Measurements from ENCODE around the gene BCAT1. TPM values are rescaled to one million over a fixed set of nuclear protein-coding genes. Genes with fewer than 3 reads are reported as not detected.

The BCAT1 gene
- total and polyA plus RNA-seq, 2 experiments from 2014 or later, result 53.6 to 181 TPM

DNA sequence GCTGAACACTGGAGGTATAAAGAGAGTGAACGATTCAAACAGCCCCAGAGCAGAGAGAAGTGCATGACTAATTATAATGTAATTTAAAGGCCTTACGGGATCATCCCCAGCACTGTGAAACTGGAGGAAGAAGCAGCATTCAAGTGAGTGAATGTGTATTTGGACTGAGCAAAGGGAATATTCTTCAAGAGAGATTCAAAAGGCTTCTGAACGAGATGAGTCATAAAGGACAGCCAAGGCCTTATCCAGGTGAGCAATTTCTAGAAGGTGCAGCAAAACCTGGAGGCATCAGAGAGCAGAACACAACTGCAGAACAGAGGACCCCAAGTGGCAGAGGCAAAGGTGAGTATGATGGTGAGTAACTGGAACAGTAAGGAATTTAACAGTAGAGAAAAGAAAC lies 127.2 kb downstream of the BCAT1 start:
- H3K27me3 ChIP-seq (ENCODE audit: insufficient read depth), result no peaks in the 10 kb centered on the region
- no peaks in the 10 kb centered on the region for H3K9me3 Mint-ChIP-seq
- H3K4me1 ChIP-seq (ENCODE audit: insufficient read depth), result no peaks in the 10 kb centered on the region
- H4K20me1 ChIP-seq (replicated peaks; ENCODE audit: insufficient read depth), result no peaks in the 10 kb centered on the region
- H3K27ac Mint-ChIP-seq, result no peak overlapping the region
- H3K79me2 ChIP-seq (replicated peaks; ENCODE audit: insufficient read depth), result no peaks in the 10 kb centered on the region
- peak overlapping the region; percentile 24; the same call in 1 of the 2 replicates for H3K27ac ChIP-seq (ENCODE audit: low read depth)
- H3K4me2 ChIP-seq, result no peak overlapping the region
- H2AFZ ChIP-seq, result no peak overlapping the region
- H3K4me3 Mint-ChIP-seq, result no peak overlapping the region
- H3K36me3 ChIP-seq (ENCODE audit: insufficient read depth), result peaks cover 21% of the 10 kb centered on the region
- no peaks in the 10 kb centered on the region for H3K9me2 ChIP-seq (ENCODE audit: insufficient read depth)
- no peaks in the 10 kb centered on the region for H3F3A ChIP-seq (replicated peaks; ENCODE audit: low read depth)
- H3K27me3 Mint-ChIP-seq (ENCODE audit: insufficient read depth, low read depth, poor library complexity), result peaks cover 2% of the 10 kb centered on the region
- no peak for TF ChIP-seq CREB1 (CRISPR knock-in tag; IDR thresholded peaks at IDR 0.05; ENCODE audit: low read depth)
- no peak for TF ChIP-seq EZH2phosphoT487 (IDR thresholded peaks at IDR 0.05; ENCODE audit: unreplicated experiment)
- TF ChIP-seq JUNB (IDR thresholded peaks at IDR 0.05; ENCODE audit: unreplicated experiment), result no peak
- no peak for TF ChIP-seq ZNF114 (CRISPR knock-in tag; IDR thresholded peaks at IDR 0.05)
- no peak for TF ChIP-seq ZNF331 (CRISPR knock-in tag; IDR thresholded peaks at IDR 0.05; ENCODE audit: low read depth)
- TF ChIP-seq, protein P1, sequence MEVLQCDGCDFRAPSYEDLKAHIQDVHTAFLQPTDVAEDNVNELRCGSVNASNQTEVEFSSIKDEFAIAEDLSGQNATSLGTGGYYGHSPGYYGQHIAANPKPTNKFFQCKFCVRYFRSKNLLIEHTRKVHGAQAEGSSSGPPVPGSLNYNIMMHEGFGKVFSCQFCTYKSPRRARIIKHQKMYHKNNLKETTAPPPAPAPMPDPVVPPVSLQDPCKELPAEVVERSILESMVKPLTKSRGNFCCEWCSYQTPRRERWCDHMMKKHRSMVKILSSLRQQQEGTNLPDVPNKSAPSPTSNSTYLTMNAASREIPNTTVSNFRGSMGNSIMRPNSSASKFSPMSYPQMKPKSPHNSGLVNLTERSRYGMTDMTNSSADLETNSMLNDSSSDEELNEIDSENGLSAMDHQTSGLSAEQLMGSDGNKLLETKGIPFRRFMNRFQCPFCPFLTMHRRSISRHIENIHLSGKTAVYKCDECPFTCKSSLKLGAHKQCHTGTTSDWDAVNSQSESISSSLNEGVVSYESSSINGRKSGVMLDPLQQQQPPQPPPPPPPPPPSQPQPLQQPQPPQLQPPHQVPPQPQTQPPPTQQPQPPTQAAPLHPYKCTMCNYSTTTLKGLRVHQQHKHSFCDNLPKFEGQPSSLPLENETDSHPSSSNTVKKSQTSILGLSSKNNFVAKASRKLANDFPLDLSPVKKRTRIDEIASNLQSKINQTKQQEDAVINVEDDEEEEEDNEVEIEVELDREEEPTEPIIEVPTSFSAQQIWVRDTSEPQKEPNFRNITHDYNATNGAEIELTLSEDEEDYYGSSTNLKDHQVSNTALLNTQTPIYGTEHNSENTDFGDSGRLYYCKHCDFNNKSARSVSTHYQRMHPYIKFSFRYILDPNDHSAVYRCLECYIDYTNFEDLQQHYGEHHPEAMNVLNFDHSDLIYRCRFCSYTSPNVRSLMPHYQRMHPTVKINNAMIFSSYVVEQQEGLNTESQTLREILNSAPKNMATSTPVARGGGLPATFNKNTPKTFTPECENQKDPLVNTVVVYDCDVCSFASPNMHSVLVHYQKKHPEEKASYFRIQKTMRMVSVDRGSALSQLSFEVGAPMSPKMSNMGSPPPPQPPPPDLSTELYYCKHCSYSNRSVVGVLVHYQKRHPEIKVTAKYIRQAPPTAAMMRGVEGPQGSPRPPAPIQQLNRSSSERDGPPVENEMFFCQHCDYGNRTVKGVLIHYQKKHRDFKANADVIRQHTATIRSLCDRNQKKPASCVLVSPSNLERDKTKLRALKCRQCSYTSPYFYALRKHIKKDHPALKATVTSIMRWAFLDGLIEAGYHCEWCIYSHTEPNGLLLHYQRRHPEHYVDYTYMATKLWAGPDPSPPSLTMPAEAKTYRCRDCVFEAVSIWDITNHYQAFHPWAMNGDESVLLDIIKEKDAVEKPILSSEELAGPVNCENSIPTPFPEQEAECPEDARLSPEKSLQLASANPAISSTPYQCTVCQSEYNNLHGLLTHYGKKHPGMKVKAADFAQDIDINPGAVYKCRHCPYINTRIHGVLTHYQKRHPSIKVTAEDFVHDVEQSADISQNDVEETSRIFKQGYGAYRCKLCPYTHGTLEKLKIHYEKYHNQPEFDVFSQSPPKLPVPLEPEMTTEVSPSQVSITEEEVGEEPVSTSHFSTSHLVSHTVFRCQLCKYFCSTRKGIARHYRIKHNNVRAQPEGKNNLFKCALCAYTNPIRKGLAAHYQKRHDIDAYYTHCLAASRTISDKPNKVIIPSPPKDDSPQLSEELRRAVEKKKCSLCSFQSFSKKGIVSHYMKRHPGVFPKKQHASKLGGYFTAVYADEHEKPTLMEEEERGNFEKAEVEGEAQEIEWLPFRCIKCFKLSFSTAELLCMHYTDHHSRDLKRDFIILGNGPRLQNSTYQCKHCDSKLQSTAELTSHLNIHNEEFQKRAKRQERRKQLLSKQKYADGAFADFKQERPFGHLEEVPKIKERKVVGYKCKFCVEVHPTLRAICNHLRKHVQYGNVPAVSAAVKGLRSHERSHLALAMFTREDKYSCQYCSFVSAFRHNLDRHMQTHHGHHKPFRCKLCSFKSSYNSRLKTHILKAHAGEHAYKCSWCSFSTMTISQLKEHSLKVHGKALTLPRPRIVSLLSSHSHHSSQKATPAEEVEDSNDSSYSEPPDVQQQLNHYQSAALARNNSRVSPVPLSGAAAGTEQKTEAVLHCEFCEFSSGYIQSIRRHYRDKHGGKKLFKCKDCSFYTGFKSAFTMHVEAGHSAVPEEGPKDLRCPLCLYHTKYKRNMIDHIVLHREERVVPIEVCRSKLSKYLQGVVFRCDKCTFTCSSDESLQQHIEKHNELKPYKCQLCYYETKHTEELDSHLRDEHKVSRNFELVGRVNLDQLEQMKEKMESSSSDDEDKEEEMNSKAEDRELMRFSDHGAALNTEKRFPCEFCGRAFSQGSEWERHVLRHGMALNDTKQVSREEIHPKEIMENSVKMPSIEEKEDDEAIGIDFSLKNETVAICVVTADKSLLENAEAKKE (CRISPR knock-in tag; IDR thresholded peaks at IDR 0.05), result no peak
- TF ChIP-seq EZH2 (IDR thresholded peaks at IDR 0.05; ENCODE audit: low read depth, unreplicated experiment), result no peak
- TF ChIP-seq, protein P2, sequence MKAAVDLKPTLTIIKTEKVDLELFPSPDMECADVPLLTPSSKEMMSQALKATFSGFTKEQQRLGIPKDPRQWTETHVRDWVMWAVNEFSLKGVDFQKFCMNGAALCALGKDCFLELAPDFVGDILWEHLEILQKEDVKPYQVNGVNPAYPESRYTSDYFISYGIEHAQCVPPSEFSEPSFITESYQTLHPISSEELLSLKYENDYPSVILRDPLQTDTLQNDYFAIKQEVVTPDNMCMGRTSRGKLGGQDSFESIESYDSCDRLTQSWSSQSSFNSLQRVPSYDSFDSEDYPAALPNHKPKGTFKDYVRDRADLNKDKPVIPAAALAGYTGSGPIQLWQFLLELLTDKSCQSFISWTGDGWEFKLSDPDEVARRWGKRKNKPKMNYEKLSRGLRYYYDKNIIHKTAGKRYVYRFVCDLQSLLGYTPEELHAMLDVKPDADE (IDR thresholded peaks at IDR 0.05), result no peak
- no peak for TF ChIP-seq REST (IDR thresholded peaks at IDR 0.05; ENCODE audit: unreplicated experiment)
- TF ChIP-seq STAT1 (IDR thresholded peaks at IDR 0.05; ENCODE audit: unreplicated experiment), result no peak
- TF ChIP-seq NANOG (IDR thresholded peaks at IDR 0.05; ENCODE audit: borderline replicate concordance), result no peak
- TF ChIP-seq POLR2AphosphoS5 (IDR thresholded peaks at IDR 0.05; ENCODE audit: low read depth), result no peak
- no peak for TF ChIP-seq CTCF (conservative IDR thresholded peaks at IDR 0.05; ENCODE audit: low read depth in 2 of 2)
- DNase-seq (ENCODE audit: low spot score) (no peak), ATAC-seq (no peak)
- no peak overlapping the region for H3K4me3 ChIP-seq
- H3K36me3 Mint-ChIP-seq (ENCODE audit: low read depth), result peaks cover 86% of the 10 kb centered on the region
- H3K4me1 Mint-ChIP-seq, result no peaks in the 10 kb centered on the region
